GM12874 (cell line): ENCODE data around the gene OSBP2.

Experiments used
- CTCF ChIP-seq: IDR thresholded peaks from 2 replicates; pipeline ENCODE4 v1.5.1; 2011; ENCODE audit warnings: low read depth, mild to moderate bottlenecking, control low read depth, low read length, moderate library complexity; ENCODE audit not compliant: insufficient read depth

The OSBP2 gene

DNA sequence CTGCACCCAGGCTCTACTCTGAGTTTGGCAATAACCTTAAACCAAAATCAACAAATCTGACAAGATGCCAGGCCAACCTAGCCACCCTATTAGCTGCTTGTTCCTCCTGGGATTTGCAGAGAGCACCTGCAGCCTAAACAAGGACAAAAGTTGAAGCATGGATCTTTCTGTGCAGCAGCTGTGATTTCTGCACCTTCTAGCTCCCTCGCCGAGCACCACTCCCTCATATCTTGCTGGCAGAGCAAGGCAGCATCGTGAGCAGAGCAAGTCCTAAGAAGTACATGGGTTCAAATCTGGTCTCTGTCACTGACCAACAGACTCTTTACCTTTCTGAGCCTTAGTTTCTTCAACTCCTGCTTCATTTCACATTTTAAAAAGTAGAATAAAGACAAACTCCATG is 235.6 kb downstream of the OSBP2 start:
- TF ChIP-seq CTCF: no peak

DNA sequence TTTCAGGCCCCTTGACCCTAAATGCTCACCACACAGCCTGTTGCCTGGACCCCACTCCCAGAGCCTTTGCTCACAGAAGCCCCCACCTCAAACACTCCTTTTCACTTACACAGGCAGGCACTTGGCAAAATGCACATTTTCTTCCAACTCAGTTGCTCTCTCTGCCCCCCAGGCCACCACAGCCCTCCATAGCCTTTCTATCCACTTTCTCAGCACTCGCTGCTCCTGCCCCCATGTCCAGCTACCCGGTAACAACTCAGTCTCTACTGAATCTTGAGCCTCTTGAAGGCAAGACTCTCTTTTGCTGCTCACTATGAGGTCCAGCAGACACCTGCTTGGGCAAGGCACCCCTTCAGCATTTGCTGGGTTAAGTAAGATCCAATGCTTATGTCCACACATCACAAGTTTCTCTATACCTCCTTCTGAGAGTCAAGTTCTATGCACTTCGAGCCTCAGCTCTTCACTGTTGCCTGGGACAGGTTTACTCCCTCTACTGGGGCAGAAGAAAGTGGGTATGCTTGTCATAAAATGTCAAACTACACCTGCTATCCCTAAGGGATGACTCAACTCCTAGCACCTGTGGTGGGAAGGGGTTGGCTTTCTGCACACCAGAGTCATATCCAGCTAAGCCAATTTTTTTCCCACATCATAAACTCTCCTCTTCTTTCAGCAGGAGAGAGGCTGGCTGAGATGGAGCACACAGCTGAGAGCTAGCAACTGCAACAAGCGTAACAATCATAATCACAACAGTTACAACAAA is 237.0 kb downstream of the OSBP2 start:
- TF ChIP-seq CTCF: no peak

- no peak for TF ChIP-seq CTCF
Measured at GRCh38 chr22:30932661-30933060, 238.0 kb downstream of the OSBP2 start.

DNA sequence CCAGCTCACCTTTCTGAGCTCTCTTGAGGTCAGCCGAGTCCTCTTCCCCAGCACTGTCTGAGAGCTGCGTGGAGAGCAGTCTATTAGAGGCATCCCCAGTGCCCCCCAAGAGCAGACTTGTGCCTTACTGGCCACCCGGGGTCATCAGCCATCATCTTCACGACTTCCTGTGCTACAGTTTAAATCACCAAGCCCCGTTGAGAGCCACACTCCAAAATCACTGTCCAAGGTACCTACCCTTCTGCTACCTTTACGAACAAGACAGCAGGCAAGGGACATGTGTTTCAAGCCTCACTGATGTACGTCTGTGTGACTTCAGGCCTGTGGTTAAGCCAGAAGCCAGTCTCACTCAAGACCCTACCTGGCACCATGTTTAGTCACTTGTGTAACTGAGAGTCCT is 238.8 kb downstream of the OSBP2 start:
- no peak for TF ChIP-seq CTCF

DNA sequence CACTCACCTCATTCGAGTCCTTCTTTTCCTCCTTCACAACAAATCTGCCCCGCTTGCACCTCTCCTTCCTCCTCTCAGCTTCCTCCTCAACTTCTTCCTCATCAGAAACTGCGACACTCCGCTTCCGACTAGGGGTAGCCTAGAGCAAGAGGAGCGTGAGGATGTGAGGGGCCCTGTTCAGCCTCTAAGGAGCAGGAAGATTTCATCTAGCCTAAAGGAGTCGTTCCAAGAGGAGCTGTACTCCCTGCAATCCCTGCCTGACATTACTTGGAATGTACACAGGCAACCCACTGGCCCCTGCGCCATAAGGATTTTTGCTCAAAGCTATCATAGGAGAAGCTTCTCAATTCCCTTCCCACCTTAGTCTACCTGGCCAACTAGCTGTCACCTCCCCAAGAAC is 239.4 kb downstream of the OSBP2 start:
- TF ChIP-seq CTCF: no peak

GRCh38 chr22:30940685-30941362 is 246.2 kb downstream of the OSBP2 start:
- no peak for TF ChIP-seq CTCF

- no peak for TF ChIP-seq CTCF
Measured at GRCh38 chr22:30941363-30941740, 246.7 kb downstream of the OSBP2 start.
